Measurements from ENCODE around the gene FBXL17.

Gene FBXL17

GRCh38 chr5:107919361-107919760, 462.5 kb downstream of the FBXL17 start:
- no peak for DNase-seq (ENCODE audit: low read depth in 4 of 4, low spot score in 1 of 4)

GRCh38 chr5:107917983-107918382, 463.9 kb downstream of the FBXL17 start:
- DNase-seq (ENCODE audit: low read depth in 4 of 4, low spot score in 1 of 4), result no peak

GRCh38 chr5:107916731-107917725, 464.9 kb downstream of the FBXL17 start:
- DNase-seq (ENCODE audit: low read depth in 4 of 4, low spot score in 1 of 4), result no peak

- DNase-seq (ENCODE audit: low read depth in 4 of 4, low spot score in 1 of 4), result no peak
Measured at GRCh38 chr5:107915176-107915812, 466.6 kb downstream of the FBXL17 start.

GRCh38 chr5:107913494-107913893, 468.4 kb downstream of the FBXL17 start:
- DNase-seq (ENCODE audit: low read depth in 4 of 4, low spot score in 1 of 4), result no peak

- no peak for DNase-seq (ENCODE audit: low read depth in 4 of 4, low spot score in 1 of 4)
Measured at GRCh38 chr5:107900721-107901120, 481.2 kb downstream of the FBXL17 start.

GRCh38 chr5:107894361-107894760, 487.5 kb downstream of the FBXL17 start:
- no peak for DNase-seq (ENCODE audit: low read depth in 4 of 4, low spot score in 1 of 4)

- DNase-seq (ENCODE audit: low read depth in 4 of 4, low spot score in 1 of 4), result no peak
Measured at GRCh38 chr5:107893642-107894041, 488.3 kb downstream of the FBXL17 start.

DNA sequence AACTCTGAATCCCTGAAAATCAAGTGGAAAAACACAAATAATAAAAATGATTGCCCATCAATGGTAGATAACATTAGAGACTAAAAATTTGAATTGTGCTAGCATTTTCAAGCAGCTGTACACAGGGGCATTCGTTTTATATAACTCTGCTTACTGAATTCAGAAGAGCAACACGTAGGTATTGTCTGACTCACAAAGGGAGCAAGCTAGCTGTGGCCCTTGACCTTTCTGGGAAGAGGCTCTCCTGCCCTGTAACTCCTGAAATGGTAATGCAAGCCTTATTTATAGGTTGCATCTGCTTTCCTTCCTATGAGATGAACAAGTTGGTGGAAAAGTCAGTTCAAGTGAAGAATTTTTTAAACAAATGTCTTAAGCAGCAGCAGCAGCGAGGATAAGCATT, 492.5 kb downstream of the FBXL17 start:
- no peak for DNase-seq (ENCODE audit: low read depth in 4 of 4, low spot score in 1 of 4)

DNA sequence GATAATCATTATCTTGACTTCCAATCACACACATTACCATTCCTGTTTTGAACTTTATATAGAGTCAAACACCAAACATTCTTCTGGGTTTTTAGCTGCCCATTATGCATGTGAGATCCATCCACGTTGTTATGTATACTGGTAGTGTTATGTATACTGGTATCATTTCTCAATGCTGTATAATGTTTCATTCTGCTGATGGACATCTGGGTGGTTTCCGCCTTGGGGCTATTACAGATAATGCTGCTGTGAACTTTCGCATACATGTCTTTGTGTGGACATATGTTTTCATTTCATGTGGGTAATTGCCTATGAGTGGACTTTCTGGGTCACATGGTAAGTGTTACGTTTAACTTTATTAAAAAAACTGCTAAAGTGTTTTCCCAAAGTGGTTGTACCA, 493.4 kb downstream of the FBXL17 start:
- no peak for DNase-seq (ENCODE audit: low read depth in 4 of 4, low spot score in 1 of 4)

DNA sequence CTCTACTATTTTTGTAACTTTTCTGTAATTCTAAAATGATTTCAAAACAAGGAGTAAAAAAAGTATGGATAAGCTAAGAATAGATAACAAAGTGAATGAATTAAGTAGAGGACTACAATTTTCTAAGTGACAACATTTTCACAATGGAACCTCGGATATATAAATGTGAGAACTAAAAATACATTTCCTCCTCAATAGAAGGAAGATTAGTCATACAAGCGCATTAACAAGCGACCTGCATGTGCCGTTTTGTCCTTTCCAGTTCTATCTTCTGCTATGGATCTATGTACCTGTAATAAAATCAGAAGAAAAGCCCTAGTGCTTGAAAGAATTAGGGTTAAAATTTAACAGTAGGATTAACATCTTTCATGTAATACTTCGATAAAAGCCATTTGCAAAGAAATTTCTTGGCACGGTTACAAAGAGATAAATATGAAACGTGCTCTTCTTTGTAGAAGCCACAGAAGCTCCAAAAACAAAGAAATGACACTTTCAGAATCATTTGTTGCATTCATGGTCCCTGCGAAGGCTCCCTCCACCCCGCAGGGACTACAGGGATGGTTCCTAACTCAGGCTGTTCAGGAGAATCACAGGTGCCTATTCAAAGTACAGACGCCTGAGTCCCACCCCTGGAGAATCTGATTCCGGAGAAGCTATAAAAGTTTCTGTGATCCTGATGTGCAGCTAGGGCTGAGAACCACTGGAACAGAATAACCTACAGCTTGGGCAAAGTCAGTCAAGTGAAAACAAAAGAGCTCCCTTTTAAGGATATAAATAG, 494.5 kb downstream of the FBXL17 start:
- DNase-seq (ENCODE audit: low read depth in 4 of 4, low spot score in 1 of 4), result no peak

DNA sequence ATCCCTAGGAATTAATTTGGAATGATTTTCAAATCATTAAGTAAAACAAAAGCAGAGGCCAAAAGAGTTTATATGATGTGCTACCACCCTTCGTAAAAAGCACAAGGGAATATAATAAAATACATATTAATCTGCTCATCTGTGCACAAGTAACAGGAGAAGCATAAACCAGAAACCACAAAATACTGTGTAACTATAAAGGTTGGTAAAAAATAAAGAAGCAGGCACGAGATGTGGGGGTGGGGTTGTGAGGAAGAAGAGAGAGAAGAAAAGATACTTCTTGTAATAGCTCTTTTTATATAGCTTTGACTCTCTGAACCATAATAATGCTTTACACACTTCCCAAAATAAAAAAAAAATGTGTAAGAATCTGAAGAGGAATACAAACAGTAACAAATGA, 496.3 kb downstream of the FBXL17 start:
- no peak for DNase-seq (ENCODE audit: low read depth in 4 of 4, low spot score in 1 of 4)

GRCh38 chr5:107884871-107885270, 497.0 kb downstream of the FBXL17 start:
- DNase-seq (ENCODE audit: low read depth in 4 of 4, low spot score in 1 of 4), result no peak

GRCh38 chr5:107878661-107879060, 503.2 kb downstream of the FBXL17 start:
- DNase-seq (ENCODE audit: low read depth in 4 of 4, low spot score in 1 of 4), result no peak

DNA sequence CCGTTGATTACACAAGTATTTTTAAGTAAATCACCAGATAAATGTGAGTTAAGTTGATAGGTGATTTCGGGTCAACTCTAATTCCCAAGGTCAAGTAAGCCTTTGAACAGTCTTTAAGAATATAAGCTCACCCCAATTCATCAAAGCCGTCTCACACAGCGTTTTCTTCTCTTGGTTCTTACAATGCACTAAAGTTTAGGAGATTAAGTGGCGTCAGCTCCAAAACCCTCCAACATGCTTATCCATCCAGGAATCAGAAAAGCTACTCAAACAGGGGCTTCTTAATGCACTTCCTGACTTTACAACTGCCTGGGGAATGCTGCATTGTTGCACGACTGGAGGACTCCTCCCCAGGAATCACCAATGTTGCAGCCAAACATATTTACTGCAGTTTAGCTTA, 505.0 kb downstream of the FBXL17 start:
- no peak for DNase-seq (ENCODE audit: low read depth in 4 of 4, low spot score in 1 of 4)

GRCh38 chr5:107876261-107876660, 505.6 kb downstream of the FBXL17 start:
- DNase-seq (ENCODE audit: low read depth in 4 of 4, low spot score in 1 of 4), result no peak

GRCh38 chr5:107875833-107876232, 506.1 kb downstream of the FBXL17 start:
- DNase-seq (ENCODE audit: low read depth in 4 of 4, low spot score in 1 of 4), result no peak

DNA sequence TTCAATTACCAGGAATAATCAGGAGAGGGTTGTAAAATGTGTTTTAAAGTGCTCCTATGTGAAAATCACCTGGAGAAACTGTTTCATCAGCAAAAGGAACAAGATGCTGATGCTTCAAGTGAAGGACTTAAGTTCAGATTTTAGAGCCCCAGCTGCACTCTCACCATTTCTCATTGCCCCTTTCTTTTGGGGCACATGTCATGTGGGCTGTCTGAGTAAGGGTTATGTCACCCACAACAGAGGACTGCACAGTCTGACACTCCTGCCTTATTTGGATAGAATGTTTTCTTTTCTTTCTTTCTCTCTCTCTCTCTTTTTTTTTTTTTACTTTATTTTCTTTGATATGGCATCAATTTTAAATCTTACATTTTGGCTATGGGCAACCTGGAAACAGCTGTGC, 507.1 kb downstream of the FBXL17 start:
- DNase-seq (ENCODE audit: low read depth in 4 of 4, low spot score in 1 of 4), result no peak

DNA sequence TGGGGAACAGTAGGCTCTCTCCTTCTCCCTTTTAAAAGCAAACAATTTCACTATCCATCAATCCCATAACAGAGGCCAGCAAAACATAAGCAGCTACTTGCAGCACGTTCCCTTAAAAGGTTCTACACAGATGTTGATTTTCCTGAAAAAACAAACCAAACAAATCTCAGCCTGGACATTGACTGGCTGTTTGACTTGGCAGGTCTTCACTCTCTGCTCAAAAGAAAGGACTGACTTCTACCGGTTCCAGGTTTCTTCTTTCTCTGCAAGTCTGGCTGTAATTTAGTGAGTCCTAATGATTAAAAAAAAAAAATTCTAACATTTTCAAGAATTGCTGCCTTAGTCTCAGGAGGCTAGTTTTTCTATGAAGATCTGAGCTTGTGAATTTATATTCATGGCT, 508.0 kb downstream of the FBXL17 start:
- DNase-seq (ENCODE audit: low read depth in 4 of 4, low spot score in 1 of 4), result no peak

GRCh38 chr5:107871023-107871422, 510.9 kb downstream of the FBXL17 start:
- no peak for DNase-seq (ENCODE audit: low read depth in 4 of 4, low spot score in 1 of 4)

- no peak for DNase-seq (ENCODE audit: low read depth in 4 of 4, low spot score in 1 of 4)
Measured at GRCh38 chr5:107869438-107870115, 512.3 kb downstream of the FBXL17 start.

Measured in stimulated activated CD4-positive, alpha-beta T cell treated with anti-CD3 and anti-CD28 coated beads, Interleukin-1b, Interleukin-23, amount 100 ng/mL, for 24 hours (primary cell).